C4-2B (cell line): ENCODE data around the gene ARAP1.

Experiments used
- ZFX ChIP-seq: fragments of 450-650 bp; IDR thresholded peaks from 2 replicates; pipeline ENCODE4 v1.6.1; 2017
- TF ChIP-seq, protein P1 (sequence below): fragments of 450-650 bp; conservative IDR thresholded peaks from 2 replicates; pipeline ENCODE4 v1.5.1; 2017; ENCODE audit warnings: mild to moderate bottlenecking

GRCh38 chr11:72635933-72636332, 116.3 kb downstream of the ARAP1 start:
- TF ChIP-seq, protein P1, sequence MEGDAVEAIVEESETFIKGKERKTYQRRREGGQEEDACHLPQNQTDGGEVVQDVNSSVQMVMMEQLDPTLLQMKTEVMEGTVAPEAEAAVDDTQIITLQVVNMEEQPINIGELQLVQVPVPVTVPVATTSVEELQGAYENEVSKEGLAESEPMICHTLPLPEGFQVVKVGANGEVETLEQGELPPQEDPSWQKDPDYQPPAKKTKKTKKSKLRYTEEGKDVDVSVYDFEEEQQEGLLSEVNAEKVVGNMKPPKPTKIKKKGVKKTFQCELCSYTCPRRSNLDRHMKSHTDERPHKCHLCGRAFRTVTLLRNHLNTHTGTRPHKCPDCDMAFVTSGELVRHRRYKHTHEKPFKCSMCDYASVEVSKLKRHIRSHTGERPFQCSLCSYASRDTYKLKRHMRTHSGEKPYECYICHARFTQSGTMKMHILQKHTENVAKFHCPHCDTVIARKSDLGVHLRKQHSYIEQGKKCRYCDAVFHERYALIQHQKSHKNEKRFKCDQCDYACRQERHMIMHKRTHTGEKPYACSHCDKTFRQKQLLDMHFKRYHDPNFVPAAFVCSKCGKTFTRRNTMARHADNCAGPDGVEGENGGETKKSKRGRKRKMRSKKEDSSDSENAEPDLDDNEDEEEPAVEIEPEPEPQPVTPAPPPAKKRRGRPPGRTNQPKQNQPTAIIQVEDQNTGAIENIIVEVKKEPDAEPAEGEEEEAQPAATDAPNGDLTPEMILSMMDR: no peak
- no peak for TF ChIP-seq ZFX
